IMR-90 (cell line): Measurements from ENCODE around the gene IRS2. TPM values are rescaled to one million over a fixed set of nuclear protein-coding genes. Genes with fewer than 3 reads are reported as not detected.
A peak's percentile ranks its signal among the peaks of the same experiment; 100 is the strongest.

ENCODE experiments used
- ATAC-seq: fragments of 200-7000 bp; cut with Tn5 transposase; 2 replicates; pipeline ENCODE4 v1.9.1; 2020; ENCODE audit warnings: low read depth, mild to moderate bottlenecking, moderate library complexity
- BruUV-seq: library from RNA; stranded (reverse); fragments of 400-500 nt; replicated peaks from 2 replicates; lab custom pipeline; 2021; lab: Mats Ljungman, UMichigan
- CTCF ChIA-PET: fragments of 300-600 bp; formaldehyde crosslinking; extraction: SDS; loops from one replicate; lab custom pipeline; 2021; ENCODE audit warnings: antibody characterized with exemption; lab: Yijun Ruan, JAX
- POLR2A ChIA-PET: fragments of 300-600 bp; sonication (Branson Sonifier 250); formaldehyde crosslinking; loops from one replicate; lab custom pipeline; 2022; ENCODE audit warnings: antibody characterized with exemption; ENCODE audit not compliant: unreplicated experiment; lab: Charles Lee
- DNase-seq: peaks from one replicate; pipeline ENCODE4 v3.0.0; 2013
- H2AFZ ChIP-seq: replicated peaks from 2 replicates; pipeline ENCODE3; 2013; ENCODE audit warnings: low read length, mild to moderate bottlenecking; ENCODE audit not compliant: poor library complexity
- H2AK5ac ChIP-seq: 2 replicates; pipeline ENCODE4 v1.6.1; 2013; ENCODE audit warnings: low read depth, low read length, inconsistent platforms
- H2AK9ac ChIP-seq: replicated peaks from 2 replicates; pipeline ENCODE3; 2013; ENCODE audit warnings: mild to moderate bottlenecking, low read depth, low read length, moderate library complexity; ENCODE audit not compliant: poor library complexity
- H2BK120ac ChIP-seq: 2 replicates; pipeline ENCODE4 v1.6.1; 2013; ENCODE audit warnings: low read depth, low read length, inconsistent platforms
- H2BK15ac ChIP-seq: 3 replicates; pipeline ENCODE4 v1.6.1; 2013; ENCODE audit warnings: low read depth, low read length, inconsistent platforms
- H2BK20ac ChIP-seq: 2 replicates; pipeline ENCODE4 v1.6.1; 2013; ENCODE audit warnings: low read depth, mild to moderate bottlenecking, inconsistent platforms, low read length, moderate library complexity
- H2BK5ac ChIP-seq: 2 replicates; pipeline ENCODE4 v1.6.1; 2013; ENCODE audit warnings: mild to moderate bottlenecking, low read depth, low read length, inconsistent platforms; ENCODE audit not compliant: poor library complexity, severe bottlenecking
- H3K14ac ChIP-seq: replicated peaks from 2 replicates; pipeline ENCODE4 v1.6.1; 2013; ENCODE audit warnings: low read depth, low read length, inconsistent platforms
- H3K18ac ChIP-seq: 2 replicates; pipeline ENCODE4 v1.6.1; 2013; ENCODE audit warnings: low read depth, low read length, control low read depth
- H3K23ac ChIP-seq: 2 replicates; pipeline ENCODE4 v1.6.1; 2013; ENCODE audit warnings: low read depth, low read length, inconsistent platforms
- H3K27ac ChIP-seq: 2 replicates; pipeline ENCODE4 v1.5.1; 2013; ENCODE audit warnings: mild to moderate bottlenecking, control low read depth, low read length; ENCODE audit not compliant: insufficient read depth
- H3K27me3 ChIP-seq: 2 replicates; pipeline ENCODE4 v1.6.1; 2013; ENCODE audit warnings: low read length; ENCODE audit not compliant: control insufficient read depth, insufficient read depth
- H3K36me3 ChIP-seq: 2 replicates; pipeline ENCODE4 v1.6.1; 2013; ENCODE audit warnings: low read length, mixed read lengths; ENCODE audit not compliant: control insufficient read depth, insufficient read depth
- H3K4ac ChIP-seq: 2 replicates; pipeline ENCODE4 v1.6.1; 2013; ENCODE audit warnings: low read depth, low read length, inconsistent platforms
- H3K4me1 ChIP-seq: 2 replicates; pipeline ENCODE4 v1.6.1; 2013; ENCODE audit warnings: low read length, mixed read lengths; ENCODE audit not compliant: control insufficient read depth, insufficient read depth
- H3K4me2 ChIP-seq: 2 replicates; pipeline ENCODE4 v1.6.1; 2013; ENCODE audit warnings: low read depth, mild to moderate bottlenecking, control low read depth, low read length, moderate library complexity
- H3K4me3 ChIP-seq: 2 replicates; pipeline ENCODE4 v1.5.1; 2013; ENCODE audit warnings: low read depth, mild to moderate bottlenecking, control low read depth, low read length, moderate library complexity; ENCODE audit not compliant: insufficient read depth
- H3K56ac ChIP-seq: 2 replicates; pipeline ENCODE4 v1.6.1; 2013; ENCODE audit warnings: low read length, inconsistent platforms; ENCODE audit not compliant: insufficient read depth; ENCODE audit errors: extremely low read depth
- H3K79me1 ChIP-seq, 2 experiments: 2 replicates each; pipeline ENCODE4 v1.6.1; 2013; ENCODE audit warnings: low read length in 2 of 2, inconsistent platforms in 1 of 2, low read depth in 1 of 2
- H3K9ac ChIP-seq: 2 replicates; pipeline ENCODE4 v1.6.1; 2013; ENCODE audit warnings: low read depth, low read length, control low read depth
- H3K9me1 ChIP-seq: 2 replicates; pipeline ENCODE4 v1.6.1; 2013; ENCODE audit warnings: low read length, inconsistent platforms; ENCODE audit not compliant: insufficient read depth
- H3K9me3 ChIP-seq: 2 replicates; pipeline ENCODE4 v1.6.1; 2013; ENCODE audit warnings: low read length; ENCODE audit not compliant: control insufficient read depth, insufficient read depth
- H4K20me1 ChIP-seq: 2 replicates; pipeline ENCODE4 v1.6.1; 2013; ENCODE audit warnings: low read length, inconsistent platforms; ENCODE audit not compliant: insufficient read depth
- H4K5ac ChIP-seq: 2 replicates; pipeline ENCODE4 v1.6.1; 2013; ENCODE audit warnings: mild to moderate bottlenecking, low read depth, low read length, control low read depth
- H4K8ac ChIP-seq, 2 experiments: 2 replicates each; pipeline ENCODE4 v1.6.1; 2013; ENCODE audit warnings: low read depth in 2 of 2, low read length in 2 of 2, control low read depth in 1 of 2, inconsistent platforms in 1 of 2
- H4K91ac ChIP-seq: 2 replicates; pipeline ENCODE4 v1.6.1; 2013; ENCODE audit warnings: low read depth, low read length, inconsistent platforms; ENCODE audit not compliant: insufficient read depth
- BHLHE40 ChIP-seq: fragments of 150-350 bp; IDR thresholded peaks from 2 replicates; pipeline ENCODE4 v1.6.1; 2016; ENCODE audit warnings: mild to moderate bottlenecking, low read depth, low read length
- RFX5 ChIP-seq: IDR thresholded peaks from 2 replicates; pipeline ENCODE4 v1.8.0; 2012; ENCODE audit warnings: low read depth, mild to moderate bottlenecking, low read length, moderate library complexity
- WGBS, 2 experiments: methylation state at CpG; one replicate each; pipeline versions ENCODE4 v1.1.5 to v1.1.7; 2013; ENCODE audit warnings: missing lambda C conversion rate in 2 of 2; ENCODE audit not compliant: insufficient read length in 1 of 2; ENCODE audit errors: extremely low coverage in 2 of 2; 5-methylcytosine and 5-hydroxymethylcytosine counted together
- dilution Hi-C: fragments of 300-500 bp; cut with HindIII; formaldehyde crosslinking; loops from one replicate; pipeline ENCODE4 v1.14.3; 2018; ENCODE audit warnings: low sequenced_read_pairs; ENCODE audit not compliant: unreplicated experiment
- in situ Hi-C: fragments of 300-500 bp; cut with MboI; formaldehyde crosslinking; loops from 3 replicates; pipeline ENCODE4 v1.14.3; 2019; ENCODE audit warnings: low sequenced_read_pairs, inconsistent platforms, mixed read lengths
- intact Hi-C: fragments of 100-400 bp; cut with micrococcal nuclease; formaldehyde crosslinking; loops from 2 replicates; pipeline ENCODE4 v1.10.0; 2022
- polyA plus RNA-seq, 3 experiments: library from polyadenylated mRNA; depleted of rRNA; stranded (reverse); fragments of >200 nt; gene quantifications; 2 replicates each; pipeline ENCODE4 v1.2.3, GENCODE V29; 2012; ENCODE audit warnings: low replicate concordance in 1 of 3
- total RNA-seq: library from RNA; depleted of rRNA; stranded (reverse); fragments of >200 nt; gene quantifications from 2 replicates; pipeline ENCODE4 v1.2.3, GENCODE V29; 2012

The IRS2 gene
- total and polyA plus RNA-seq, 2 of the 4 experiments (the other 2 are of a cell fraction): 0.36 to 1.4 TPM

DNA sequence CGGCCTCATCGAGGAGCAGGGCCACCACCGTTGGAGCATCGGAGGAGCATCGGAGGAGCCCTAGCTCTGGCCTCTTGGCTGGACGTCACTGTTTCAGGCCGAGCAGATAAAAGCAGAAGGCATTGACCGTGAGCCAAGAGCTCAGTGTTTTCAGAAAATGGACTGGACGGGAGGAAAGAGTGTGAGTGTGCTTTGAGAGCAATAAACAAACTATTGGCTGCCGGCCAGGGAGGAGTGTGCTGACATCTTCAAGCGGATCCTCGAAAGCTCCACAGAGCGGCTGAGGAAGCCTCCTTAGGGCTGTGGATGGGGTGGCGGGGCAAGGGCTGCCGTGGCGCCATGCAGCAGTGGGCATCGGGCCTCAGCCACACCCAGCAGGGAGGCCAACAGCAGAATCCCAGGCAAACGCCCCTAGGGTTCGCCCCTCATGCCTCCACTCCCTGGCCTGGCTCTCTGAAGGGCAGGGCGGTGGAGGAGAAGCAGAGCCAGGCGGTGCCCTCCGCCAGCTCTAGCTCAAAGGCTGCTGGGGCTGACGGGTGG lies 41.8 kb downstream of the IRS2 start:
- TF ChIP-seq BHLHE40: peak; percentile 68; the same call in 1 of the 2 replicates
- no peak for TF ChIP-seq RFX5
- no peak overlapping the region for H2BK120ac ChIP-seq
- ATAC-seq: peak; percentile 86
- no peak overlapping the region for H2BK15ac ChIP-seq
- H3K4me2 ChIP-seq: peak overlapping the region; percentile 17
- no peaks in the 10 kb centered on the region for H3K9me1 ChIP-seq
- peaks cover 22% of the 10 kb centered on the region for H3K27me3 ChIP-seq
- H3K9ac ChIP-seq: no peak overlapping the region
- intact Hi-C loops (loop anchor here (10.0 kb wide), 1 partner anchor 490 kb away; no protein-coding TSS in a partner anchor), in situ Hi-C loops (no loop called here), dilution Hi-C loops (no loop called here)
- no peaks in the 10 kb centered on the region for H3K9me3 ChIP-seq
- H2BK5ac ChIP-seq: no peak overlapping the region
- H3K14ac ChIP-seq: 0 out of 2 replicates have a peak overlapping the region, but pooled peaks have one; percentile 14
- no peak overlapping the region for H3K56ac ChIP-seq
- H3K4me1 ChIP-seq: peaks cover 3% of the 10 kb centered on the region; the same call in 1 of the 2 replicates
- H4K8ac ChIP-seq: no peak overlapping the region
- ChIA-PET CTCF (interaction anchor here (0.7 to 0.8 kb wide), 3 partner anchors 372 to 829 kb away, joined by 3 to 4 read pairs (median 3); no protein-coding TSS in a partner anchor), POLR2A (interaction anchor here (0.5 to 0.6 kb wide), 2 partner anchors 24 to 213 kb away, joined by 3 to 5 read pairs; no protein-coding TSS in a partner anchor)
- no TSS peak for BruUV-seq
- peak overlapping the region; percentile 22 for H2AK9ac ChIP-seq
- H3K23ac ChIP-seq: no peak overlapping the region
- no peaks in the 10 kb centered on the region for H3K36me3 ChIP-seq
- no peak overlapping the region; the same call in 1 of the 2 replicates for H2BK20ac ChIP-seq
- peak; percentile 92 for DNase-seq
- 2% methylated on average over 9 of the region's 23 CpGs; no CpG with 5 or more reads in 1 of the 2 experiments for whole genome bisulfite sequencing, 2 experiments
- H3K79me1 ChIP-seq: no peaks in the 10 kb centered on the region
- no peak overlapping the region for H3K4ac ChIP-seq
- 0 out of 2 replicates have a peak overlapping the region, but pooled peaks have one; percentile 2 for H2AK5ac ChIP-seq
- 0 out of 2 replicates have a peak, but pooled peaks cover 3% of the 10 kb centered on the region for H4K20me1 ChIP-seq
- no peak overlapping the region for H4K91ac ChIP-seq
- no peak overlapping the region for H3K18ac ChIP-seq
- H2AFZ ChIP-seq: peak overlapping the region; percentile 72
- H3K4me3 ChIP-seq: no peak overlapping the region
- no peak overlapping the region for H3K27ac ChIP-seq
- no peak overlapping the region for H4K5ac ChIP-seq
